Epidermal melanocyte (primary cell): Measurements from ENCODE around the gene OR4C45.
"Not testable (repeated sequence)": the region's sequence is repeated elsewhere in the genome, so short reads cannot be mapped to it uniquely, and the experiment has no call there.

Source experiments
- DNase-seq: peaks from one replicate; pipeline ENCODE4 v3.0.0; 2011; ENCODE audit warnings: low spot score; ENCODE audit not compliant: insufficient read length

The OR4C45 gene

GRCh38 chr11:50032574-50032973 lies at the start of gene OR4C45:
OR4C45 (plus strand) TSS chr11:50032874.
- no peak for DNase-seq

- DNase-seq: no peak
Observed at GRCh38 chr11:49995565-49995964, 37.1 kb upstream of the OR4C45 start.

- no peak for DNase-seq
Observed at GRCh38 chr11:50030193-50030592, 2.5 kb upstream of the OR4C45 start.

- not testable (repeated sequence) for DNase-seq
Observed at GRCh38 chr11:50036239-50036638, 3.6 kb downstream of the OR4C45 start.

- no peak for DNase-seq
Observed at GRCh38 chr11:50037251-50037650, 4.6 kb downstream of the OR4C45 start.

GRCh38 chr11:50044647-50045046 lies 12.0 kb downstream of the OR4C45 start:
- DNase-seq: no peak

GRCh38 chr11:50063056-50063455 lies 30.4 kb downstream of the OR4C45 start:
- DNase-seq: not testable (repeated sequence)

- no peak for DNase-seq
Observed at GRCh38 chr11:50070389-50070788, 37.7 kb downstream of the OR4C45 start.

GRCh38 chr11:50071584-50072225 lies 39.0 kb downstream of the OR4C45 start:
- no peak for DNase-seq

GRCh38 chr11:50072226-50073112 lies 39.8 kb downstream of the OR4C45 start:
- no peak for DNase-seq

- DNase-seq: no peak
Observed at GRCh38 chr11:50073113-50074105, 40.7 kb downstream of the OR4C45 start.

- DNase-seq: no peak
Observed at GRCh38 chr11:50074161-50074560, 41.5 kb downstream of the OR4C45 start.

- no peak for DNase-seq
Observed at GRCh38 chr11:50075856-50076255, 43.2 kb downstream of the OR4C45 start.

GRCh38 chr11:50077526-50077925 lies 44.9 kb downstream of the OR4C45 start:
- DNase-seq: no peak

GRCh38 chr11:50078001-50078400 lies 45.3 kb downstream of the OR4C45 start:
- no peak for DNase-seq

- DNase-seq: not testable (repeated sequence)
Observed at GRCh38 chr11:50078946-50079345, 46.3 kb downstream of the OR4C45 start.

GRCh38 chr11:50080256-50080655 lies 47.6 kb downstream of the OR4C45 start:
- DNase-seq: no peak
